ENCODE data around the gene GSKIP.
"Not testable (repeated sequence)": the region's sequence is repeated elsewhere in the genome, so short reads cannot be mapped to it uniquely, and the experiment has no call there.

Gene GSKIP, protein sequence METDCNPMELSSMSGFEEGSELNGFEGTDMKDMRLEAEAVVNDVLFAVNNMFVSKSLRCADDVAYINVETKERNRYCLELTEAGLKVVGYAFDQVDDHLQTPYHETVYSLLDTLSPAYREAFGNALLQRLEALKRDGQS

DNA sequence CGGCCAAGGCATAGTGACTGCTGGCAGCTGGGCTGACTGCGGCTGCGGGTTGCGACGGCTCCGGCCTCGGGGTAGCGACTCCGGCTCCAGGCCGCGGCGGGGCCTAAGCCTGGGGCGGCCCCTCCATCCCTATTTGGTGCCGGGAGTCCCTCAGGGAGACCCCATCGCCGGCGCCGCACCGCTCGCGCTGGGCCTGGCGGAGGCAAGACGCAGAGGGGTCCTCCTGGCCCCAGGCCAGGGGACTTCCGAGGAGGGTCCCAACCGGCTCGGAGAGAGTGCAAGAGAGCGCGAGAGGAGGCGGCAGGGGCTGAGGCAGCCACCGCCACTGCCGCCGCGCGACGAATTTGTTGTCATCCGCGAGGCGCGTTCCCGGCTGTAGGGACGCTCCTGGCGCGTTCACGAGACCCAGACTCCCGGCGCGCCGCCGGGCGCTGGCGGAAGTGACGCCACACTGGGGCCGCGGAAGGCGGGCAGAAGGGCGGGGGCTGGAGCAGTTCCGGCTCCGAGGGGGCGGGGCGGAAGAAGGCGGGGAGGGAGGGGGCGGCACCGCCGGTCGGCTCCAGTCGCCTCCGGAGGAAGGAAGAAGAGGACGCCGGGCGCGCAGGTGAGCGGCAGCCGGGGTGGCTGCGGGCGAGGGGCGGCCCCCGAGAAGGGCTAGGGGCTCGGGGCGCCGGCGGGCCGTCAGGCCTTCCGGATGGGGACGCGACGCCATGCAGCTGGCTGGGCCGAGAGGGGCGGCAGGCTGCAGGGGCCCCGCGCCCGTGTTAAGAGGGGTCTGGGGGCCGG is at the start of gene GSKIP, which contains the start of gene ATG2B:
Gene GSKIP, plus strand, starts transcription at position 562 of the 786 bp plus-strand sequence. CDS start 18,722 bp downstream, outside the sequence.
Gene ATG2B, minus strand, starts transcription at position 377 of the 786 bp plus-strand sequence. Its CDS starts 365 bp downstream, at position 12.
- peak; percentile 92 for DNase-seq

DNA sequence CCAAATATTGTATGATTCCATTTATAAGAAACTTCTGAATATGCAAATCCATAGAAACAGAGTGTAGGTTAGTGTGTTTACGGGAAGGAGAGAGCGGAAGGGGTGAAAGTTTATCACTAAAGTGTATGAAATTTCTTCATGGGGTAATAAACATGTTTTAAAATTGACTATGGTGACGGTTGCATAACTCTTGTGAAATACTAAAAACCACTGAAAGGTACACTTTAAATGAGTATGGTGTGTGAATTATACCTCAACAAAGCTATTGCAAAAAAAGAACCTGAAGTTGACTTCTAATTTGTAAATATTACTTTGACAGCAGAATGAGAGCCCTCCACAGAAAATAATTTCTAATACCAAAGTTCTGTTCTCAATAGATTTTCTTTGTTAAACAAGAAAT is 47.2 kb upstream of the GSKIP start:
- no peak for DNase-seq

DNA sequence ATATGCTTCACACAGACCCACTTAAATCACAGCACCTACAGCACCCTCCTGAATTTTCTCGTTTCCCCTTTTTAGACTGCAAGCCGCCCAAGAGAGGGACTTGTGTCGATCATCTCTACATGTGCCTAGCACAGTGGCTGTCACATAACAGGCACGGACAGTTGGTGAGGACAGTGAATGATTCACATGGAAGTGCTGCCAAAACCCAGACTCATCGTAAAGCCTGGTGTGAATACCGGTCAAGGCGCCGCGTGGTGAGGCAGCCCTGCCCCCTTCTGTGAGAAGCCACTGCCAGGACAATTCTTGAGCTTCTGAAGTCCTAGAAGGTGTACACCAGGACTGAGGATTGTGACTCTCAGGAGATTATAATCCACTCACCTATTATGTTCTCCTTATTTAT is 44.5 kb upstream of the GSKIP start:
- no peak for DNase-seq

DNA sequence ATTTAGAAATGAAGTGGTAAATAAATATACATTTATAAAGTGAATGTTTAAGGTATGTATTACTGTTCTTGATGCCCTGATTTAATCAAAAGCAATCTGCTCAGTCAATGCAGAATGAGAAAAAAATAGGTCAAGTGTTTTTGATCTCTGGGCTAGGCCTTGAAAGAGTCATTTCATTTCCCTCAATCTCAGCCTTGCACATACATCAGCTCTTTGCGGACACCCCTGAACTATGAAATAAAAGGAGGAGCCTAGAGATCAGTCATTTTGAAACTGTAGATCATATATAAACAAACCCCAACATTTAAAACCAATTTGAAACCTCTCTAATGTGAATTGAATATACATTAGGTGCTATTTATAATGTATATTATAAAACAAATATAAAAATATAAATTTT is 42.7 kb upstream of the GSKIP start:
- no peak for DNase-seq

DNA sequence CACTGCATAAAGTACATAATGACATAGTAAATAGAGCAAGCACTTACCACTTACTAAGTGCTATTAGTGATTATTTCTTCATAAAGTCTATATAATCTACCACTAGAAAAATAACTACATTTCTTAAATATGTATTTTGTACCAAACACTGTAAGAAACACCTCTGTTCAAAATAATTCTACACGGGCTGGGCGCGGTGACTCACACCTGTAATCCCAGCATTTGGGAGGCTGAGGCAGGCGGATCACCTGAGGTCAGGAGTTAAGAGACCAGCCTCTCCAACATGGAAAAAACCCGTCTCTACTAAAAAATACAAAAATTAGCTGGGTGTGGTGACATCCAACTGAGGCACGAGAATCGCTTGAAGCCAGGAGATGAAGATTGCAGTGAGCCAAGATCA is 39.1 kb upstream of the GSKIP start:
- no peak for DNase-seq

DNA sequence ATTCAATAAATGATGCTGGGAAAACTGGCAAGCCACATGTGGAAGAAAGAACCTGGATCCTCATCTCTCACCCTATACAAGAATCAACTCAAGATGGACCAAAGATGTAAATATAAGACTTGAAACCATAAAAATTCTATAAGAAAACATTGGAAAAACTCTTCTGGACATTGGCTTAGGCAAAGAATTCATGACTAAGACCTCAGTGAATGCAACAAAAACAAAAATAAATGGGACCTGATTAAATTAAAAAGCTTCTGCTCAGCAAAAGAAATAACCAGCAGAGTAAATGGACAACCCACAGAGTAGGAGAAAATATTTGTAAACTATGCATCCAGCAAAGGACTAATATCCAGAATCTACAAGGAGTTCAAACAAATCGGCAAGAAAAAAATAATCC is 24.8 kb upstream of the GSKIP start:
- no peak for DNase-seq

DNA sequence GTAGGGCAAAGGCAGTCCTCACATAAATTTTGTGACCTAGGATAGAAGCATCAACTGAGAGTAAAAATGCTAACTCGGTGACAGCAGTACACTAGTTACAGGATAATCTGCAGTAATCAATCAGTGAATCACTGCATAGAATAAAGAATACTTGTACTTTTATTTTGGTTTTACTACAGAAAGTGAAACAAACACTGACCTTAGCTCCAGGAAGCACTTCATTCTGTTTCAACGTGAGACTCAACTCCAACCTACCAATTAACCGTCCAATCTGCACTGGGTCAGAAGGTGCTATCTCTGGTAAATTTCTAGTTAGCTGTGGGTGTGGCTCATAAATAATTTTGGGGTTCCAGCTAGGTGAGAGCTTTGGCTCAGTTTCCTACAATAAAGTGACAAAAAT is 22.0 kb upstream of the GSKIP start:
- no peak for DNase-seq

DNA sequence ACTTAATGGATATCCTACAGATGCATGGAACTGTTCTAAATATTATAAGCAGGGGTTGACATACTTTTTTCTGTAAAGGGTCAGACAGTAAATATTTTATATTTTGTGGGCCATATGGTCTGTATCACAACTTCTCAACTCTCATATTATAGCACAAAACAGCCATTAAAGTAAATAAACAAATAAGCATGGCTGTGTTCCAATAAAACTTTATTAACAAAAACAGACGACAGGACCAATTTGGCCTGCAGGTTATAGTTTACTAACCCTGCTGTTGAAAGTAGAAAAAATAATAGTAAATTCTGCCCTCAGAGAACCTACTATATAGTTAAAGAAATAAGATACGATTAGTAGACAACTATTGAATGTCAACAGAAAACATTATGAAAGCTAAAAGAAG is 17.7 kb upstream of the GSKIP start:
- no peak for DNase-seq

DNA sequence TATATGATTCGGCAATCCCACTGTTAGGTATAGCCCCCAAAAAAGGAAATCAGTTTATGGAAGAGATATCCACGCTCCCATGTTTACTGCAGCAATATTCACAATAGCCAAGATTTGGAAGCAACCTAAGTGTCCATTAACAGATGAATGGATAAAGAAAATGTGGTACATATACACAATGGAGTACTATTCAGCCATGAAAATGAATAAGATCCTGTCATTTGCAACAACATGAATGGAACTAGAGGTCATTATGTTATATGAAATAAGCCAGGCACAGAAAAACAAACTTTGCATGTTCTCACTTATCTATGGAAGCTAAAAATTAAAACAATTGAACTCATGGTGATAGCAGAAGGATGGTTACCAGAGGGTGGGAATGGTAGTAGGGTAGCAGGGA is 15.4 kb upstream of the GSKIP start:
- DNase-seq: not testable (repeated sequence)

DNA sequence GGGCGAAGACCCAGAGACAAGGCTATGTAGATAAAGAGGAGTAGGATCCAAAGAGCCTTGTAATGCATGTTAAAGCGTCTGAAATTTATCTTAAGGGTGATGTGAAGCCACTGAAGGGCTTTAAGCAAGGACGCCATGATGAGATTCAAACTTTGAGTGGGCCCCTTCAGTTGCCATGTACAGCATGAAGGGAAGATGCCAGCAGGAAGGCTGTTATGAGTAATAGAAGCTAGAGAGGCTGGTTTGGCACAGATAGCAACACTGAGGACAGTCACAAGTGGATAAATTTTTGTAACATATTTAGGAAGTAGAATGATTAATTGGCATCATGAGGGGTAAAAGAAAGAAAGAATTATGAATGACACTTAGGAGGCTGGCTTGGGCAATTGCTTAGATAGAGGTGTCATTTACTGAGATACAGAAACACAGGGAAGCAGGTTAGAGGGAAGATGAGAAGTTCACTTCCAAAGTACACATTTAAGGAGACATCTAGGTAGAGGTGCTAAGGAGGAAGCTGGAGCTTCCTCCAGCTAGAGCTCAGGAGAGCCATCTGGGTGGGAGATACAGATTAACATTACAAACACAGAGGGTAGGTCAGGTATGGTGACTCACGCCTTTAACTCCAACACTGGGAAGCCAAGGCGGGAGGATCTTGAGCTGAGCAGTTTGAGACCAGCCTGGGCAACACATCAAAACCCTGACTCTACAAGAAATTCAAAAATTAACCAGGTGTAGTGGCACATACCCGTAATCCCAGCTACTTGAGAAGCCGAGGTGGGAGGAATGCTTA is 13.8 kb upstream of the GSKIP start:
- DNase-seq: no peak

DNA sequence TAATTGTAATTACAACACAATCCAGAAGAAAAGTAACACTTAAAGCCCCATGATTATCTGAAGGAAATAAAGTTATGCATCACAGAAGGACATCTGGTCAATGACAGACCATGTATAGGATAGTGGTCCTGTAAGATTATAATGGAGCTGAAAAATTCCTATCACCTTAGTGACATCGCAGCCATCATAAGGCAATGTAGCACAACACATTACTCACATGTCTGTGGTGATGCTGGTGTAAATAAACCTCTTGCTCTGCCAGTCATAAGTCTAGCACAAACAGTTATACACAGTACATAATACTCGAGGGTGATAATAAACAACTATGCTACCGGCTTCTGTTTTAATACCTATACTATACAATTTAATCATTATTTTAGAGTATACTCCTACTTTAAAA is 11.3 kb upstream of the GSKIP start:
- no peak for DNase-seq

DNA sequence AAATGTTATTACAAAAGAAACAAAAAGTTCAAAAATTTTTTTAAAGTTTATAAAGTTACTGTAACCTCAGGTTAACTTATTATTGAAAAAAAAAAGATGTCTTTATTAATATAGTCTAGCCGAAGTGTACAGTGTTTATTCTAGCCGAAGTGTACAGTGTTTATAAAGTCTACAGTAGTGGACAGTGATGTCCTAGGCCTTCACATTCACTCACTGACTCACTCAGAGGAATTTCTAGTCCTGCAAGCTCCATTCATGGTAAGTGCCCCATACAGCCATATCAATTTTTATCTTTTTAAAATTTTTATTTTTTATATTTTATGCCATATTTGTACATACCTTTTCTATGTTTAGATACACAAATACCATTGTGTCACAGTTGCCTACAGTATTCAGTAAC is 10.6 kb upstream of the GSKIP start:
- DNase-seq: no peak

DNA sequence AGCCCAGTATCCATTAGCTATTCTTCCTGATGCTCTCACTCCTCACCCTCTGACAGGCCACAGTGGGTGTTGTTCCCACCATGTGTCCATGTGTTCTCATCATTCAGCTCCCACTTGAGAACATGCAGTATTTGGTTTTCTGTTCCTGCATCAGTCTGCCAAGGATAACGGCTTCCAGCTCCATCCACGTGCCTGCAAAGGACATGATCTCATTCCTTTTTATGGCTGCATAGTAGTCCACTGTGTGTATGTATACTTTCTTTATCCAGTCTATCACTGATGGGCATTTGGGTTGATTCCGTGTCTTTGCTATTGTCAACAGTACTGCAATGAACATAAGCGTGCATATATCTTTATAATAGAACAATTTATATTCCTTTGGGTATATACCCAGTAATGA is 9.1 kb upstream of the GSKIP start:
- DNase-seq: no peak

DNA sequence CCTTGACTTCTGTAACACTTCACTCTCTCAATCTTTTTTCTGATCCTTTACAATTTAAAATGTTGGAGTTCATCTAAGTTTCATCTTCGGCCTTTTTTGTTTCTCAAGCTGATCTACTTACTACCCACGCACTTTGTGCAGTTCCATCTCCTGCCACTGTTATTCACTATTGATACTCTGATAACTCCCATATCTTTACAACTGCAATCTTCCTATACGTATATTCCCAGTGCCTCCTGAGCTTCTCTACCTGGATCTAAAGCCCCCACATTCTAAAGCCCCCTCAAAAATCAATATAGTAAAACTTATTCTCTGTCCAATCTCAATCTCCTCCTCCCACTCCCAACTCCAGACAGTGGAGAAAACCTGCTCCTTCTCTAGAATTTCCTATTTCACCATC is 6.1 kb upstream of the GSKIP start:
- DNase-seq: no peak

DNA sequence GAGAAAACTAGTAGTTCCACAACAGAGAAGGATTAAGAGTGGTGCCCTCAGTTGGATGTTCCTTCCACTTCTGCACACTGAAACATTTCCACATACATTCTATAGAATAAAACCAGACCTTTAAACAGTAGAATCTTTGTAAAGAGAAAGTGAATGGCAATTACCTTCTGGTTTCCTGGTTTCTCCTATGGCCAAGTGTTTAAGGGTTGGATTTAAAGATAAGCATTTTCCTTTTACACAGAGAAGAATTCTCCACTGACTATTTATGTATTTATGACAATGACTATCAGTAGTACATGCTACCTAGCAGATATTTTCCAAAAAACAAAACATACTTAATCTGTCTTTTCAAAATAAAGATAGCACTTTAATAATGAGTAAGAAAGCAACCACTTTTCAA is 3.4 kb upstream of the GSKIP start:
- DNase-seq: no peak

DNA sequence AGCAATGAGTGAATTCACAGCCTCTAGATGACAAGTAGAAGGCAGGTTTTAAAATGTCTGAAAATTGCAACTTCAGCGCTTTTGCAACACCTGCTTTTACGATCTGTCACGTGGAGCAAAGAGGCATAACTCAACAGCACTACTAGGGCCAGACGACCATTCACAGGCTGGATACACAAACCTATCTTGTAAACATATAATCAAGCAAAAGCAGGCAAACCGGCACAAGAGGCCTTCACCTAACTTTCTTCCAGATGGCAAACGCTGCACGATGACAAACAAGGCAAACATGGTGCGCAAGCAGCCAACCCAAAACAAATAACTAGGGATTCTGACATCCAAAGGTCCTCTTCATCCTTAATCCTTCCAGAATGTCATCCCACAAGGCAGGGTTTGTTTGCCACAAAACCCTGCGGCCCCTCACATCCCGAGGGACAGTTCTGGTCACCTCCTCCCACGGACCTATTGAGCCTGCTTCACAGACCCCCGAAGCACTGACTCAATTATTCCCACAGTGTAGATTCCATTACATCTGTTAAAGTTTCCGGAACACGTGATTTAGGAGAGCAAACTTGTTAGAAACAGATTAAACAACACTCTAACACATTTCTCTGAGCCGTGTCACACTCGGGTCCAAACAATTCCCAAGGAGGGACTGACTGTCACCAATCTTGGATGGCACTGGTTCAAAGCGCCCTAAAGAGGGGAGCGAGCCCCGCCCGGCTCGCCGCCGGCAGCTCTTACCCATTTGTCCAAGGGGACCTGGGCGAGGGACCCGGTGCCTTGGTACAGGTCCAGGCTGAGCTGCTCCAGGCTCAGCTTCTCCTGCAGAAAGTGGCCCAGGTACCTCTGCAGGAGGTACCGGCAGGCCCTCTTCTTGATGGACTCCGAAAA is 1.0 kb upstream of the GSKIP start:
- DNase-seq: peak; percentile 5

DNA sequence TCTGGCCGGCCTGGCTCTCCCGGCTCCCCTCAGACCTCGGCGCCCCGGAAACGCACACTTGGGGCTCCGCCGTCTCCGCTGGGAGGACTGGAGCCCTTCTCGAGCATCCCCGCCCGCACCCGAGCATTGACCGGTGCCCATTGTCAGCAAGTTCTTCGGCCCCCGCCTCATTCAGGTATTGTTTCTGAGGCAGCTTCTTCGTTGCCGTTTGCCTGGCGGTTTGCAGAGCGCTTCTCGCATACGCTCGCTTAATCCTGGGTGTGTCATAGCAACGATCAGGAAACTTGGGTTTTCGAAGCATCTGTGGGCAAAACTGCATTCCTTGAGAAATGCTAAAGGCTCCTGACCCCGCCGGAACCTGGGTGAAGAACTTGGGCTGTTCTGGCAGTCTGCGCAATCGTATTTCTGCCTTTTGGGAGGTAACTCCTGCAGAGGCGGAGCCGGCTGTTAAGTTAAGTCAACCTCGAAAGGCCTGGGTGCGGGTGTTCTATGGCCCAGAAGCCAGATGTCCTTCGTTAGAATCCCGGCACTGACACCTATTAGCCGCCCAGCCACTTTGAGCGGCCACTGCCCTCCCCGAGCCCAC is 518 bp downstream of the GSKIP start:
- DNase-seq: peak; percentile 32

DNA sequence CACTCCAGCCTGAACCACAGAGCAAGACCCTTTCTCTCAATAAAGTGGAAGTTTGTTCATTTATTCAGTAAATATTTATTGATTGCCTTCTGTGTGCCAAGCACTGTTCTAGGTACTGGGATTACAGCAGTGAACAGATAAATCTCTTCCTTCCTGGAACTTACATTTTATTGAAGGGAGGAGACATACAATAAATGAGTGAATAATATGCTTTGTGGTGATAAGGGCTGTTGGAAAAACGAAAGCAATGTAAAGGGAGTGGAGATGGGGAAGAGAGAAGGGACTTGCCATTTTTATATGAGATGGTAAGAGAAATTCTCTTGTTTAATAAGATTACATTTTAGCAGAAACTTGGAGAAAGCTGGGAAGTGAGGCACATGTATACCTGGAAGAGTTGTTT is 1.6 kb downstream of the GSKIP start:
- no peak for DNase-seq

DNA sequence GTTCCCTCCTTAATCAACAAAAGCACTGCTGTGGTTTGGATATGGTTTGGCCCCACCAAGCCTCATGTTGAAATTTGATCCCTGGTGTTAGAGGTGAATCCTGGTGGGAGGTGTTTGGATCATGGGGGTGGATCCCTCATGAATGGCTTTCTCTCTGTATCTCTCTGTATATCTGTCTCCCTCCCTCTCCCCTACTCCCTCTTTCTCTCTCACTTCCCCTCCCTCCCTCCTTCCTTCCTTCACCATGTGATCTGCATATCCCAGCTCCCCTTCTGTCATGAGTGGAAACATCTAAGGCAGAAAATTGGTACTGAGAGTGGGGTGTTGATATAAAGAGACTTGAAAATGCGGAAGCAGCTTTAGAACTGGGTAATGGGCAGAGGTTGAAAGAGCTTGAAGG is 5.2 kb downstream of the GSKIP start:
- no peak for DNase-seq

DNA sequence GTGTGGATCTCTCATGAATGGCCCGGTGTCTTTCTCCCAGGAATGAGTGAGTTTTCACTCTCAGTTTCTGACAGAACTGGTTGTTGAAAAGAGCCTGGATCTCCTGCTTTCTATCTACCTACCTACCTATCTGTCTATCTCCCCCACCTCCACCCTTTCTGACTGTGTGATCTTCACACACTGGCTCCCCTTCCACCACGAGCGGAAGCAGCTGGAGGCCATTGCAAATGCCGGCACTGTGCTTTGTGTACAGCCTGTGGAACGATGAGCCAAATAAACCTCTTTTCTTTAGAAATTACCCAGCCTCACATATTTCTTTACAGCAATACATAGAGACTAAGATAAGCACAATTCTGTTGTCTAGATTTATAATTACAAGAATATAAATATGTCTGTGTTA is 7.2 kb downstream of the GSKIP start:
- DNase-seq: no peak

DNA sequence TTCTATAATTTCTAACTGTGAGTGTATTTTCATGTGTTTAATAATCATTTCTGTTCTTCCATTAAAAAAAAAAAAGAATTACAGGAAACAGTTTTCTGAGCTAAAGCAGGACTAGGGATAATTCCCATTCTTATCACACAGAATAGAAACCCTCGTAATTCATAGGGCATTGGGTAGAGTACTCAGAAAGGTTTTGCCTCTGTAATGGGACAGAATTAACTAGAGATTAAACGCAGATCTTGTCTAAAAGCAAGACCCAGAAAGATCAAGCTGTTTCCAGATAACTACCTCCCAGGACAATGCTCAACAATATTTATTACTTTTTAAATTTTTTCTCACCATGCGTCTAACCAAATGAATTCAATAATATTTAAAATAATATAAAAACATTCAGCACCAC is 10.2 kb downstream of the GSKIP start:
- DNase-seq: no peak

DNA sequence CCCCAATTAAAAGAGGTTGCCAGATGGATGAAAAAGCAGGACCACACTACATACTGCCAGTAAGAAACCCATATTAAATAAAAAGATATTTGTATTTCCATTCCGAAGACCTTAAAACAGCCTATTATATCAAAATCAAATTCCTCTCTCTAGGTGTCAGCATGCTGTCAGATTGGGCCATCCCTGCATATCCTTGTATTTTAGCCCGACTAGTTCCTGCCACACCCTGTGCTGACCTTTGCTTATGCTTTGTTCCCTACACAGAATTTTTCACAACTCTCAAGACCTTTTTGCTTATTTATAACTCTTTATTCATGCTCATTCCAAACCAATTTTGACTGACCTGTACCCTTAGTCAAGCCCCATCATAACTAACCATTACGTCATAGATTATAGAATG is 12.8 kb downstream of the GSKIP start:
- DNase-seq: no peak

DNA sequence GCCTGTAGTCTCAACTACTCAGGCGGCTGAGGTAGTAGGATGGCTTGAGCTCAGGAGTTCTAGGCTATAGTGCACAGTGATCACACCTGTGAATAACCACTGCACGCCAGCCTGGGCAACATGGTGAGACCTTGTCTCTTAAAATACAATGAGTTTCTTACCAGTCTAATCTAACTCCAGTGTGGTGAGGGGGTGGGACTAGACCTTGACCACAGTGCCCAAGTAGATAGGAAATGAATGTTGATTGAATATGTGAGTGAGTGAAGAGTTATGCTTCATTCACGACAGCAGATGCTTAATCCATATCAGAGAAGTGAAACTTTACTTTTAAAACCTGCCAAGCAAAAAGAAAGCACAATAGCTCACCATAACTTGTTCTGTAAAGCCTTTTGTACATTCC is 17.4 kb downstream of the GSKIP start:
- DNase-seq: no peak

All from fibroblast of skin of right biceps (primary cell).